Superior temporal gyrus (tissue), 1 donor: ENCODE measurements around the gene PRLH.
"Not testable (repeated sequence)": the region's sequence is repeated elsewhere in the genome, so short reads cannot be mapped to it uniquely, and the experiment has no call there.

Experiments used
- DNase-seq: peaks from one replicate; pipeline ENCODE4 v3.0.0-alpha.2; 2016; ENCODE audit errors: extremely low spot score

Gene PRLH

GRCh38 chr2:237600205-237600846 is 34.0 kb downstream of the PRLH start:
- DNase-seq, result no peak

DNA sequence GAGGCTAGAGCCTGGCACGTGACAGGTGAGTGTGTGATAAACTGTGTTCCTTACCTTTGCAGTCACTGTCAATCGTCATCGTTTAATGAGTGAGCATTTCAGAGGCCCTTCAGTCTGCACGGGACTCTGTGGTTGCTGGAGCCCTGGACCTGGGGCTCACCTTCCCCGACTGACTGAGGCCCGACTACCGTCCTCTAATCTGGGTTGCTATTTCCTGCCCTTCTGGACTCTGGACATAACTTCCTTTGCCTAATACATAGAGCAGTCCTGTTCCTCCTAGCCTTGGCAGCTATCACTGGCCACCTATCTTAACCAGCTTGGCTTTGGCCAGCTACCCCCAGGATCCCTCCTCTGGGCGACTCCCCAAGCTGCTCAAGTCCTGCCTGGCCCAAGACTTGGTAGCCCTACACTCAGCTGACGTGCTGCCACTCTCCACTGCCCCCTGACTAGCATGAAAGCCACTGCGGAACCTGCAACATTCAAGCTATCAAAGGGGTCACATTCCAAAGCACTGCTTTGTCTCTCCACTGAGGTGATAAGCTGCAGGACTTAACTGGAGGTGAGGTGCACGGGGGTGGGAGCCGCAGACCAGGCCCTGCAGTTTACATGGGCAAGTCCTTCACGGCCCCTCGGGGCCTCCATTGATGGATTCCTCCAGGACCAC is 35.2 kb downstream of the PRLH start:
- no peak for DNase-seq

- DNase-seq, result no peak
Measured at GRCh38 chr2:237602409-237602808, 36.0 kb downstream of the PRLH start.

DNA sequence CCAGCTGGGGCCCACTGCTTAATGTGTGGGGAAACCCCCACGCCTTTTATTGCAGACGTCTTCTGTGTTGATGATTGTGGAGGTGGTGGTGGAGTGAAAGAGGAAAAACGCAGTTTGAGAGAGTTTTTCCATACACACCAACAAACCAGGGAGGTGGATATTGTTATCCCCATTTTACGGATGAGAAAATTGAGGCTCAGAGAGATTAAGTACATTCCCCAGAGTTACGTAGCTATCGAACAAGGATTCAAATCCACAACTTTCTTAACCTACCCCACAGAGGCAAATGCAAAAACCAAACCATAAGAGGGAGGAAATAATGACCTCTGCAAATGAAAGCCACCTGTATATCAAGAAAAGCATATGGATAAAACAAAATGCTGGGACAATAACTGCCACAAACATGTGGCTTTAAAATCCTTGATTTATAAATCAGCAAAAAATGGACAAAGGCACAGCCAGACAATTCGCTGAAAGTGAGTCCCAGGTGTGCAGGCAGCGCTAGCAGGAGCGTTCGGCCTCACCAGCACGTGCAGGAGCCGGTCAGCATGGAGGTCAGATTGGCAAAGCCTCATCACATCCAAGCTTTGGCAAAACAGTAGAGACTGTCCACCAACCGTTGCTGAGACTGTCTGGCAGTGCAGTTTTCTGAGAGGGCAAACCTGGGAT is 36.8 kb downstream of the PRLH start:
- DNase-seq, result no peak

GRCh38 chr2:237603718-237604362 is 37.5 kb downstream of the PRLH start:
- no peak for DNase-seq

GRCh38 chr2:237604391-237604790 is 38.0 kb downstream of the PRLH start:
- no peak for DNase-seq

DNA sequence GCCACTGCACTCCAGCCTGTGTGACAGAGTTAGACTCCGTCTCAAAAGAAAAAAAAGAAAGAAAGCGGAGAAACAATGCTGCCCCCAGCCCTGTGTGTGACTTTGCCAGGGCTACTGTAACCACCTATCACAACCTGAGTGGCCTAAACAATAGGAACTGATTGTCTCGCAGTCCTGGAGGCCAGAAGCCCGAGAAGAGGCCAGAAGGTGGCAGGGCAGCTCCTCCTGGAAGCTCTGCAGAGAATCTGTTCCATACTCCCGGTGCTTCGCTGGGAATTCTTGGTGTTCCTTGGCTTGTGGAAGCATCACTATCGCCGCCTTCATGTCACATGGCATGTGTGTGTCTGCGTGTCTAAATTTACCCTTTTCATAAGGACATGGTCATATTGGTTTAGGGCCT is 38.6 kb downstream of the PRLH start:
- no peak for DNase-seq

- not testable (repeated sequence) for DNase-seq
Measured at GRCh38 chr2:237606522-237606921, 40.1 kb downstream of the PRLH start.

GRCh38 chr2:237612527-237613357 is 46.4 kb downstream of the PRLH start:
- no peak for DNase-seq

DNA sequence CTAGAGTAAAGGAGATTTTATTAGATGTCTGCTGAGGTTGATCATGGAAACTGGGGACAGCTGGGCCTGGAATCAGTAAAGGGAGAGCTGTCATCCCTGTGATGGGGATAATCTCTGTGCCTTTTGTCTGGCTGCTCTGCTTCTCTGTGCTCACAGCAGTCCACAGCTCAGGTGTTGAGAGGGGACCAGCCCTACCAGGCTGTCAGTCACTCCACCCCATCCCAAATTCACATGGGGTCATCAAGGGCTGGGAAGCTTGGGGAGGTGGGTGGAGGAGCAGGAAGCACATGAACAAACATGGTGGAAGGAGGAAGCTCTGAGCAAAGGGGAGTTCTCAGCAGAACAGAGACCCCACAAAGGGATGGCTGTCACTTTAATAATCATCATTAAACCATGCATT is 47.3 kb downstream of the PRLH start:
- no peak for DNase-seq

GRCh38 chr2:237614151-237614720 is 47.9 kb downstream of the PRLH start:
- no peak for DNase-seq

- DNase-seq, result no peak
Measured at GRCh38 chr2:237615631-237616249, 49.4 kb downstream of the PRLH start.

- DNase-seq, result no peak
Measured at GRCh38 chr2:237616373-237616733, 50.0 kb downstream of the PRLH start.
